AML-193 (cell line): Measurements from ENCODE around the gene TMEM30B.
"Not testable (repeated sequence)": the region's sequence is repeated elsewhere in the genome, so short reads cannot be mapped to it uniquely, and the experiment has no call there.

Experiments used
- DNase-seq, 2 experiments: peaks; one replicate each; lab custom pipeline; 2025; lab: John Stamatoyannopoulos, UW

Gene TMEM30B

GRCh38 chr14:61281186-61281947, at the start of gene TMEM30B:
TMEM30B (minus strand) TSS chr14:61281338; CDS start chr14:61281147, 191 bp downstream.
- no peak for DNase-seq

- no peak for DNase-seq
These were observed 49.4 kb upstream of the TMEM30B start for GRCh38 chr14:61330511-61330910.

GRCh38 chr14:61329478-61330051, 48.4 kb upstream of the TMEM30B start:
- no peak for DNase-seq

GRCh38 chr14:61328626-61329262, 47.6 kb upstream of the TMEM30B start:
- no peak for DNase-seq

GRCh38 chr14:61326847-61327246, 45.7 kb upstream of the TMEM30B start:
- no peak for DNase-seq

GRCh38 chr14:61326146-61326545, 45.0 kb upstream of the TMEM30B start:
- no peak for DNase-seq

- no peak for DNase-seq
These were observed 44.0 kb upstream of the TMEM30B start for GRCh38 chr14:61325166-61325565.

GRCh38 chr14:61323970-61324369, 42.8 kb upstream of the TMEM30B start:
- no peak for DNase-seq

- DNase-seq = no peak
These were observed 41.7 kb upstream of the TMEM30B start for GRCh38 chr14:61322799-61323290.

GRCh38 chr14:61322011-61322798, 41.1 kb upstream of the TMEM30B start:
- no peak for DNase-seq

GRCh38 chr14:61321385-61322010, 40.4 kb upstream of the TMEM30B start, which contains the start of gene PRKCH:
PRKCH (plus strand) TSS chr14:61321579; CDS start chr14:61322102, 523 bp downstream.
- peak in 1 of 2 experiments; percentile 11 for DNase-seq

- no peak for DNase-seq
These were observed 39.8 kb upstream of the TMEM30B start for GRCh38 chr14:61320806-61321384.

GRCh38 chr14:61320170-61320569, 39.0 kb upstream of the TMEM30B start:
- not testable (repeated sequence) for DNase-seq

GRCh38 chr14:61319706-61320105, 38.6 kb upstream of the TMEM30B start:
- no peak for DNase-seq

- no peak for DNase-seq
These were observed 37.9 kb upstream of the TMEM30B start for GRCh38 chr14:61319086-61319485.

GRCh38 chr14:61315313-61315712, 34.2 kb upstream of the TMEM30B start:
- DNase-seq = no peak

- DNase-seq = not testable (repeated sequence)
These were observed 27.6 kb upstream of the TMEM30B start for GRCh38 chr14:61308701-61309100.

- DNase-seq = no peak
These were observed 27.1 kb upstream of the TMEM30B start for GRCh38 chr14:61308198-61308597.

GRCh38 chr14:61304688-61305087, 23.6 kb upstream of the TMEM30B start:
- no peak for DNase-seq

GRCh38 chr14:61300754-61301153, 19.6 kb upstream of the TMEM30B start:
- no peak for DNase-seq

- no peak for DNase-seq
These were observed 19.1 kb upstream of the TMEM30B start for GRCh38 chr14:61300209-61300608.
